Stomach (tissue), 4 donors: Measurements from ENCODE around the gene PITPNM3.

Source experiments
- CTCF ChIP-seq, 7 experiments: fragments of 450-650 bp in 4 of 7; fragments of 200-600 bp in 3 of 7; sonication (generic) in 3 of 7; IDR thresholded peaks; one replicate each; pipeline ENCODE4 v1.5.1; 2016 to 2019; ENCODE audit warnings: antibody characterized with exemption in 7 of 7, control low read depth in 2 of 7, mild to moderate bottlenecking in 1 of 7
- POLR2A ChIP-seq, 4 donors: fragments of 450-650 bp; IDR thresholded peaks; one replicate each; pipeline ENCODE4 v1.6.1; 2016; ENCODE audit warnings: antibody characterized with exemption in 4 of 4, control low read depth in 2 of 4, mild to moderate bottlenecking in 1 of 4, moderate library complexity in 1 of 4

GRCh38 chr17:6456914-6457687 is 99.3 kb downstream of the PITPNM3 start:
- TF ChIP-seq POLR2A (IDR thresholded peaks at IDR 0.05) (no peak), CTCF (IDR thresholded peaks at IDR 0.05) (no peak)
